Loucy (cell line): Measurements from ENCODE around the gene RAD51B.

Source experiments
- H2AFZ ChIP-seq: fragments of 200-600 bp; sonication (generic); 2 replicates; pipeline ENCODE4 v1.6.0; 2016; ENCODE audit warnings: antibody characterized with exemption, mild to moderate bottlenecking, low read length, moderate library complexity
- H3F3A ChIP-seq: fragments of 200-600 bp; 2 replicates; pipeline ENCODE4 v1.6.0; 2016; ENCODE audit warnings: antibody characterized with exemption, low read depth, mild to moderate bottlenecking
- H3K27me3 ChIP-seq: fragments of 200-600 bp; sonication (generic); 2 replicates; pipeline ENCODE4 v1.6.1; 2014; ENCODE audit warnings: low read length, mild to moderate bottlenecking; ENCODE audit not compliant: insufficient read depth, poor library complexity, severe bottlenecking
- H3K36me3 ChIP-seq: fragments of 200-600 bp; sonication (generic); 2 replicates; pipeline ENCODE4 v1.6.1; 2016; ENCODE audit warnings: low read length; ENCODE audit not compliant: insufficient read depth
- H3K4me1 ChIP-seq: fragments of 200-600 bp; sonication (generic); 2 replicates; pipeline ENCODE4 v1.5.1; 2014; ENCODE audit warnings: low read length, mild to moderate bottlenecking; ENCODE audit not compliant: insufficient read depth, poor library complexity, severe bottlenecking
- H3K4me2 ChIP-seq: fragments of 200-600 bp; sonication (generic); 2 replicates; pipeline ENCODE4 v1.6.0; 2014; ENCODE audit warnings: antibody characterized with exemption, low read length, low read depth, mild to moderate bottlenecking; ENCODE audit not compliant: poor library complexity, severe bottlenecking
- H3K4me3 ChIP-seq: fragments of 200-600 bp; sonication (generic); 2 replicates; pipeline ENCODE4 v1.5.1; 2014; ENCODE audit warnings: low read length, mild to moderate bottlenecking, mixed read lengths; ENCODE audit not compliant: poor library complexity, severe bottlenecking
- H3K79me2 ChIP-seq: fragments of 200-600 bp; sonication (generic); 2 replicates; pipeline ENCODE4 v1.6.1; 2014; ENCODE audit warnings: low read length; ENCODE audit not compliant: insufficient read depth
- H3K9ac ChIP-seq: fragments of 200-600 bp; sonication (generic); 2 replicates; pipeline ENCODE4 v1.6.0; 2014; ENCODE audit warnings: mild to moderate bottlenecking, low read depth, low read length, moderate library complexity; ENCODE audit not compliant: poor library complexity, severe bottlenecking
- H3K9me2 ChIP-seq: fragments of 200-600 bp; sonication (generic); replicated peaks from 2 replicates; pipeline ENCODE4 v1.6.1; 2016; ENCODE audit warnings: low read depth, low read length, mixed read lengths
- H3K9me3 ChIP-seq: fragments of 200-600 bp; sonication (generic); 2 replicates; pipeline ENCODE4 v1.6.1; 2014; ENCODE audit warnings: mild to moderate bottlenecking, antibody characterized with exemption, low read length, low read depth; ENCODE audit not compliant: insufficient read depth
- H4K20me1 ChIP-seq: fragments of 200-600 bp; sonication (generic); 2 replicates; pipeline ENCODE4 v1.6.0; 2014; ENCODE audit warnings: antibody characterized with exemption, low read length, mild to moderate bottlenecking; ENCODE audit not compliant: insufficient read depth, poor library complexity, severe bottlenecking
- CTCF ChIP-seq: fragments of 200-600 bp; sonication (generic); conservative IDR thresholded peaks from 2 replicates; pipeline ENCODE4 v1.5.1; 2014; ENCODE audit warnings: mild to moderate bottlenecking, antibody characterized with exemption, low read length
- EZH2phosphoT487 ChIP-seq: fragments of 200-600 bp; IDR thresholded peaks from 2 replicates; pipeline ENCODE4 v1.6.1; 2018; ENCODE audit warnings: antibody characterized with exemption, mild to moderate bottlenecking, moderate library complexity, borderline replicate concordance

The RAD51B gene

GRCh38 chr14:68752271-68753006 lies 932.9 kb downstream of the RAD51B start:
- no peaks in the 10 kb centered on the region for H3K27me3 ChIP-seq
- H3K9ac ChIP-seq: no peak overlapping the region
- no peaks in the 10 kb centered on the region for H3K9me2 ChIP-seq
- no peaks in the 10 kb centered on the region for H3K9me3 ChIP-seq
- no peak overlapping the region for H2AFZ ChIP-seq
- no peaks in the 10 kb centered on the region for H3K79me2 ChIP-seq
- peaks cover 25% of the 10 kb centered on the region for H3K4me1 ChIP-seq
- H4K20me1 ChIP-seq: no peaks in the 10 kb centered on the region
- H3K36me3 ChIP-seq: no peaks in the 10 kb centered on the region
- H3K4me3 ChIP-seq: no peak overlapping the region
- no peak for TF ChIP-seq CTCF
- no peak for TF ChIP-seq EZH2phosphoT487
- no peak overlapping the region for H3K4me2 ChIP-seq
- no peaks in the 10 kb centered on the region for H3F3A ChIP-seq

GRCh38 chr14:68753690-68754089 lies 934.1 kb downstream of the RAD51B start:
- no peaks in the 10 kb centered on the region for H3K27me3 ChIP-seq
- peaks cover 37% of the 10 kb centered on the region for H3K4me1 ChIP-seq
- no peak overlapping the region for H3K4me3 ChIP-seq
- no peaks in the 10 kb centered on the region for H3K36me3 ChIP-seq
- H3K9me2 ChIP-seq: no peaks in the 10 kb centered on the region
- no peaks in the 10 kb centered on the region for H3K79me2 ChIP-seq
- TF ChIP-seq CTCF (no peak), EZH2phosphoT487 (no peak)
- H3K9me3 ChIP-seq: no peaks in the 10 kb centered on the region
- no peak overlapping the region for H3K4me2 ChIP-seq
- no peak overlapping the region for H3K9ac ChIP-seq
- H2AFZ ChIP-seq: no peak overlapping the region
- no peaks in the 10 kb centered on the region for H3F3A ChIP-seq
- H4K20me1 ChIP-seq: no peaks in the 10 kb centered on the region

GRCh38 chr14:68755016-68755353 lies 935.4 kb downstream of the RAD51B start:
- no peak for TF ChIP-seq EZH2phosphoT487
- peaks cover 50% of the 10 kb centered on the region for H3K4me1 ChIP-seq
- no peak overlapping the region for H3K4me2 ChIP-seq
- H3K9me3 ChIP-seq: no peaks in the 10 kb centered on the region
- no peak overlapping the region for H2AFZ ChIP-seq
- no peaks in the 10 kb centered on the region for H4K20me1 ChIP-seq
- H3K9me2 ChIP-seq: no peaks in the 10 kb centered on the region
- H3K27me3 ChIP-seq: no peaks in the 10 kb centered on the region
- no peaks in the 10 kb centered on the region for H3K36me3 ChIP-seq
- no peak overlapping the region for H3K4me3 ChIP-seq
- H3F3A ChIP-seq: no peaks in the 10 kb centered on the region
- H3K79me2 ChIP-seq: no peaks in the 10 kb centered on the region
- no peak overlapping the region for H3K9ac ChIP-seq

GRCh38 chr14:68756000-68756481 lies 936.5 kb downstream of the RAD51B start:
- H3K4me2 ChIP-seq: peak overlapping the region; percentile 55
- H4K20me1 ChIP-seq: no peaks in the 10 kb centered on the region
- no peak overlapping the region for H2AFZ ChIP-seq
- TF ChIP-seq EZH2phosphoT487 (no peak), CTCF (no peak)
- H3F3A ChIP-seq: no peaks in the 10 kb centered on the region
- no peaks in the 10 kb centered on the region for H3K9me2 ChIP-seq
- no peaks in the 10 kb centered on the region for H3K36me3 ChIP-seq
- no peak overlapping the region for H3K4me3 ChIP-seq
- H3K9ac ChIP-seq: no peak overlapping the region
- H3K79me2 ChIP-seq: no peaks in the 10 kb centered on the region
- H3K9me3 ChIP-seq: no peaks in the 10 kb centered on the region
- no peaks in the 10 kb centered on the region for H3K27me3 ChIP-seq
- peaks cover 52% of the 10 kb centered on the region for H3K4me1 ChIP-seq
